ENCODE data around the gene CD53.

DNA sequence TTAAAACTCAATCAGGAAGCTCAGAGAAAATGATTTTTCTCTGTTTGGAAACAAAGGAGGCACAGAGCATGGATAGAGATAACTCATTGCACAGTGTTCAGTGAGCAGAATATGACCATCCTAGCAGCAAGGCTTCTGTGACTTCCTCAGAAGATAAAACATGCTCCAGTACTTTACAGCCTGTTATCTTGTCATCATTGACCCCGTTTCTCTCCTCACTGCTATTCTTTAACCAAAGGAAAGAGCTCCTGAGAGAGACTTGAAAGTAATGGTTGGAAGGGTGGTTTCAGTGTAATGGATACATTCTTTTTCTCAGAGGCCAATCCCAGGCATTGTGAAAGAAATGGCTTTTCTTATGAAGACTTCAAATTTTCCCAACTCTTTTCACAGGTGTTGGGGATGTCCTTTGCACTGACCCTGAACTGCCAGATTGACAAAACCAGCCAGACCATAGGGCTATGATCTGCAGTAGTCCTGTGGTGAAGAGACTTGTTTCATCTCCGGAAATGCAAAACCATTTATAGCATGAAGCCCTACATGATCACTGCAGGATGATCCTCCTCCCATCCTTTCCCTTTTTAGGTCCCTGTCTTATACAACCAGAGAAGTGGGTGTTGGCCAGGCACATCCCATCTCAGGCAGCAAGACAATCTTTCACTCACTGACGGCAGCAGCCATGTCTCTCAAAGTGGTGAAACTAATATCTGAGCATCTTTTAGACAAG, 25.9 kb downstream of the CD53 start:
- TF ChIP-seq, protein P1, sequence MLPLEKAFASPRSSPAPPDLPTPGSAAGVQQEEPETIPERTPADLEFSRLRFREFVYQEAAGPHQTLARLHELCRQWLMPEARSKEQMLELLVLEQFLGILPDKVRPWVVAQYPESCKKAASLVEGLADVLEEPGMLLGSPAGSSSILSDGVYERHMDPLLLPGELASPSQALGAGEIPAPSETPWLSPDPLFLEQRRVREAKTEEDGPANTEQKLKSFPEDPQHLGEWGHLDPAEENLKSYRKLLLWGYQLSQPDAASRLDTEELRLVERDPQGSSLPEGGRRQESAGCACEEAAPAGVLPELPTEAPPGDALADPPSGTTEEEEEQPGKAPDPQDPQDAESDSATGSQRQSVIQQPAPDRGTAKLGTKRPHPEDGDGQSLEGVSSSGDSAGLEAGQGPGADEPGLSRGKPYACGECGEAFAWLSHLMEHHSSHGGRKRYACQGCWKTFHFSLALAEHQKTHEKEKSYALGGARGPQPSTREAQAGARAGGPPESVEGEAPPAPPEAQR (CRISPR knock-in tag; IDR thresholded peaks at IDR 0.05) = no peak
- TF ChIP-seq GRHL2 (CRISPR knock-in tag; IDR thresholded peaks at IDR 0.05; ENCODE audit: insufficient replicate concordance, severe bottlenecking) = no peak
- TF ChIP-seq, protein P2, sequence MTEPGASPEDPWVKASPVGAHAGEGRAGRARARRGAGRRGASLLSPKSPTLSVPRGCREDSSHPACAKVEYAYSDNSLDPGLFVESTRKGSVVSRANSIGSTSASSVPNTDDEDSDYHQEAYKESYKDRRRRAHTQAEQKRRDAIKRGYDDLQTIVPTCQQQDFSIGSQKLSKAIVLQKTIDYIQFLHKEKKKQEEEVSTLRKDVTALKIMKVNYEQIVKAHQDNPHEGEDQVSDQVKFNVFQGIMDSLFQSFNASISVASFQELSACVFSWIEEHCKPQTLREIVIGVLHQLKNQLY (CRISPR knock-in tag; IDR thresholded peaks at IDR 0.05) = no peak
- TF ChIP-seq, protein P3, sequence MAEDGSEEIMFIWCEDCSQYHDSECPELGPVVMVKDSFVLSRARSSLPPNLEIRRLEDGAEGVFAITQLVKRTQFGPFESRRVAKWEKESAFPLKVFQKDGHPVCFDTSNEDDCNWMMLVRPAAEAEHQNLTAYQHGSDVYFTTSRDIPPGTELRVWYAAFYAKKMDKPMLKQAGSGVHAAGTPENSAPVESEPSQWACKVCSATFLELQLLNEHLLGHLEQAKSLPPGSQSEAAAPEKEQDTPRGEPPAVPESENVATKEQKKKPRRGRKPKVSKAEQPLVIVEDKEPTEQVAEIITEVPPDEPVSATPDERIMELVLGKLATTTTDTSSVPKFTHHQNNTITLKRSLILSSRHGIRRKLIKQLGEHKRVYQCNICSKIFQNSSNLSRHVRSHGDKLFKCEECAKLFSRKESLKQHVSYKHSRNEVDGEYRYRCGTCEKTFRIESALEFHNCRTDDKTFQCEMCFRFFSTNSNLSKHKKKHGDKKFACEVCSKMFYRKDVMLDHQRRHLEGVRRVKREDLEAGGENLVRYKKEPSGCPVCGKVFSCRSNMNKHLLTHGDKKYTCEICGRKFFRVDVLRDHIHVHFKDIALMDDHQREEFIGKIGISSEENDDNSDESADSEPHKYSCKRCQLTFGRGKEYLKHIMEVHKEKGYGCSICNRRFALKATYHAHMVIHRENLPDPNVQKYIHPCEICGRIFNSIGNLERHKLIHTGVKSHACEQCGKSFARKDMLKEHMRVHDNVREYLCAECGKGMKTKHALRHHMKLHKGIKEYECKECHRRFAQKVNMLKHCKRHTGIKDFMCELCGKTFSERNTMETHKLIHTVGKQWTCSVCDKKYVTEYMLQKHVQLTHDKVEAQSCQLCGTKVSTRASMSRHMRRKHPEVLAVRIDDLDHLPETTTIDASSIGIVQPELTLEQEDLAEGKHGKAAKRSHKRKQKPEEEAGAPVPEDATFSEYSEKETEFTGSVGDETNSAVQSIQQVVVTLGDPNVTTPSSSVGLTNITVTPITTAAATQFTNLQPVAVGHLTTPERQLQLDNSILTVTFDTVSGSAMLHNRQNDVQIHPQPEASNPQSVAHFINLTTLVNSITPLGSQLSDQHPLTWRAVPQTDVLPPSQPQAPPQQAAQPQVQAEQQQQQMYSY (CRISPR knock-in tag; IDR thresholded peaks at IDR 0.05) = no peak
- TF ChIP-seq NR2C2 (CRISPR knock-in tag; IDR thresholded peaks at IDR 0.05) = no peak
- TF ChIP-seq, protein P4, sequence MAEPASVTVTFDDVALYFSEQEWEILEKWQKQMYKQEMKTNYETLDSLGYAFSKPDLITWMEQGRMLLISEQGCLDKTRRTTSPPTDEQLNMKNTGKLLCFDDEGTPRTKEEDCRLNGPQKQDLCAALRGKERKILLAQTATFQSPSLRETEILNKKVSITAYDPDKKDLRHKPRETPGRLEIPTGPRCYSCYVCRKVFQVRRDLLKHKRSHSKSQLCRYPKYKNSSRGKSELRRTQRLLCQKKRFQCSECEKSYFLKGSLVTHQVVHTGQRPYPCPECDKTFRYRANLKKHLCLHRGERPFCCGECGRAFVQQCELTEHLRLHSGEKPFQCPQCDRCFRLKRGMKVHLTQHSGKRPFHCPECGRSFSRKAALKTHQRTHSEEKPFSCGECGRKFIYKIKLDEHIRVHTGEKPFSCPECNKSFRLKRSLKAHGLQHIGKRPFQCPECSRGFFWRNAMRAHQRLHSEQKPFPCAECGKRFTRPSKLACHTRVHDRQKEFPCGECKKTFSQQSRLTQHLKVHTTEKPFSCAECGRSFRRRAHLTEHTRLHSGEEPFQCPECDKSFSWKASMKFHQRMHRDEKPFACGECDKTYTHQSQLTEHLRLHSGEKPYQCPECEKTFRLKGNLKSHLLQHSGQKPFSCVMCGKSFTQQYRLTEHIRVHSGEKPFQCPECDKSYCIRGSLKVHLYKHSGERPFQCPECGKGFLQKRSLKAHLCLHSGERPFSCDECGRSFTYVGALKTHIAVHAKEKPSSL (CRISPR knock-in tag; conservative IDR thresholded peaks at IDR 0.05) = no peak
- TF ChIP-seq, protein P5, sequence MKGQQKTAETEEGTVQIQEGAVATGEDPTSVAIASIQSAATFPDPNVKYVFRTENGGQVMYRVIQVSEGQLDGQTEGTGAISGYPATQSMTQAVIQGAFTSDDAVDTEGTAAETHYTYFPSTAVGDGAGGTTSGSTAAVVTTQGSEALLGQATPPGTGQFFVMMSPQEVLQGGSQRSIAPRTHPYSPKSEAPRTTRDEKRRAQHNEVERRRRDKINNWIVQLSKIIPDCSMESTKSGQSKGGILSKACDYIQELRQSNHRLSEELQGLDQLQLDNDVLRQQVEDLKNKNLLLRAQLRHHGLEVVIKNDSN (CRISPR knock-in tag; IDR thresholded peaks at IDR 0.05) = no peak
- no peak for TF ChIP-seq ATF1 (CRISPR knock-in tag; IDR thresholded peaks at IDR 0.05)

Data from WTC11 (cell line).